Right renal cortex interstitium (tissue), 3 donors: ENCODE data around the gene PACRG. TPM values are rescaled to one million over a fixed set of nuclear protein-coding genes. Genes with fewer than 3 reads are reported as not detected.

Source experiments
- DNase-seq, 3 donors: peaks; one replicate each; pipeline ENCODE4 v3.0.0-alpha.2; 2013; ENCODE audit warnings: low read depth in 3 of 3, low spot score in 2 of 3
- polyA plus RNA-seq, 3 donors: library from polyadenylated mRNA; unstranded; fragments of 120-200 nt; gene quantifications; one replicate each; pipeline ENCODE4 v1.2.1, GENCODE V29; 2013; ENCODE audit not compliant: insufficient read length in 3 of 3

The PACRG gene
- polyA plus RNA-seq, 3 donors: 14.0 to 20.8 (median 20.7) TPM

- DNase-seq: no peak
These were observed 500.3 kb downstream of the PACRG start for GRCh38 chr6:163228041-163228440.

GRCh38 chr6:163229050-163229449 lies 501.3 kb downstream of the PACRG start:
- no peak for DNase-seq

- no peak for DNase-seq
These were observed 503.1 kb downstream of the PACRG start for GRCh38 chr6:163230901-163231300.

- DNase-seq: no peak
These were observed 503.7 kb downstream of the PACRG start for GRCh38 chr6:163231356-163232014.

GRCh38 chr6:163232015-163232523 lies 504.3 kb downstream of the PACRG start:
- DNase-seq: no peak

- no peak for DNase-seq
These were observed 504.9 kb downstream of the PACRG start for GRCh38 chr6:163232649-163233048.

- no peak for DNase-seq
These were observed 509.3 kb downstream of the PACRG start for GRCh38 chr6:163237110-163237509.

GRCh38 chr6:163239572-163240340 lies 512.0 kb downstream of the PACRG start:
- DNase-seq: no peak

- DNase-seq: no peak
These were observed 512.8 kb downstream of the PACRG start for GRCh38 chr6:163240556-163240955.

GRCh38 chr6:163241683-163242082 lies 513.9 kb downstream of the PACRG start:
- no peak for DNase-seq

GRCh38 chr6:163243083-163243482 lies 515.3 kb downstream of the PACRG start:
- DNase-seq: no peak

GRCh38 chr6:163243692-163244589 lies 516.2 kb downstream of the PACRG start:
- no peak for DNase-seq

GRCh38 chr6:163248051-163248450 lies 520.3 kb downstream of the PACRG start:
- no peak for DNase-seq

GRCh38 chr6:163249651-163250101 lies 521.9 kb downstream of the PACRG start:
- no peak for DNase-seq

GRCh38 chr6:163250116-163250515 lies 522.3 kb downstream of the PACRG start:
- no peak for DNase-seq

- DNase-seq: no peak
These were observed 524.4 kb downstream of the PACRG start for GRCh38 chr6:163252061-163252591.

GRCh38 chr6:163253556-163254213 lies 525.9 kb downstream of the PACRG start:
- DNase-seq: no peak

GRCh38 chr6:163254341-163254835 lies 526.6 kb downstream of the PACRG start:
- no peak for DNase-seq

- no peak for DNase-seq
These were observed 527.5 kb downstream of the PACRG start for GRCh38 chr6:163255265-163255664.

GRCh38 chr6:163259689-163260088 lies 531.9 kb downstream of the PACRG start:
- no peak for DNase-seq
